Measurements from ENCODE around the gene FAM83C. TPM values are rescaled to one million over a fixed set of nuclear protein-coding genes. Genes with fewer than 3 reads are reported as not detected.
"Not testable (repeated sequence)": the region's sequence is repeated elsewhere in the genome, so short reads cannot be mapped to it uniquely, and the experiment has no call there.

FAM83C gene
- total RNA-seq, 1 experiment from 2014 or later: not detected

DNA sequence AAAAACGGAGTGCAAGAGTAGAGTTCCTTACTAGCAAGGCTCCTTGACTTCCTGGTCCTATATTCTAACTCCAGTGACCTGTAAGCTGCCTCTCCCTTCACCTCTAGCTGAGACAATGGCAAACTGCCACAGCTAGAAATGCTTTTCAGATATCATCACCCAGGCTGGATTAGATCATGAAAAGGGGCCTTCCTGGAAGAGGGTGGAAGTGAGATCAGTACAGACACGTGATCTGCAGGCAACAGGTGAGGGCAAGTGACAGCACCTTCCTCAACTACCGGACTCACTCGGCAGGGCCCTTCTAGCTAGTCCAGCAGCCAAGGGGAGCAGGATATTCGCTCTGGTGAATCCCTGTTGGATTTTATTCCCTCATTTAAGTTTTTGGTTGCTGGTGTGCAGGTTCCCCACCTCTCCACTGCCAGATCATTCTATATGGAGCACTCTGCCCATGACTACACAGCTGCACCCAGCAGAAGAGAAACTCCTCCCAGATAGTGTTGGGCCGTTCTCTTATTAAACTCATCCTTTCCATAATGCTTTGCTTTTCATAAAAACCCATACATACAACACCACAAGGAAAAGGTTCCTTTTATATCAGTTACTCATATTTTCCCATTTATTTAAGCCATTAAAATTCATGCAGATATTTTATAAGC lies 26.4 kb upstream of the FAM83C start:
- no peak overlapping the region for H3K4me3 ChIP-seq (ENCODE audit: low read depth, low read length, poor library complexity, severe bottlenecking)
- CTCF ChIA-PET: no interaction called here
- H3K36me3 ChIP-seq (ENCODE audit: insufficient read depth, low read length, poor library complexity, severe bottlenecking): no peaks in the 10 kb centered on the region
- H3K27me3 ChIP-seq (replicated peaks; ENCODE audit: insufficient read depth, low read depth, low read length, poor library complexity): no peaks in the 10 kb centered on the region
- H3K9me3 ChIP-seq (ENCODE audit: low read depth, low read length, poor library complexity, severe bottlenecking): no peaks in the 10 kb centered on the region
- no TSS peak for BruUV-seq (replicated peaks)
- POLR2A ChIA-PET (ENCODE audit: low non-redundant PET): no interaction called here
- TF ChIP-seq, protein P1, sequence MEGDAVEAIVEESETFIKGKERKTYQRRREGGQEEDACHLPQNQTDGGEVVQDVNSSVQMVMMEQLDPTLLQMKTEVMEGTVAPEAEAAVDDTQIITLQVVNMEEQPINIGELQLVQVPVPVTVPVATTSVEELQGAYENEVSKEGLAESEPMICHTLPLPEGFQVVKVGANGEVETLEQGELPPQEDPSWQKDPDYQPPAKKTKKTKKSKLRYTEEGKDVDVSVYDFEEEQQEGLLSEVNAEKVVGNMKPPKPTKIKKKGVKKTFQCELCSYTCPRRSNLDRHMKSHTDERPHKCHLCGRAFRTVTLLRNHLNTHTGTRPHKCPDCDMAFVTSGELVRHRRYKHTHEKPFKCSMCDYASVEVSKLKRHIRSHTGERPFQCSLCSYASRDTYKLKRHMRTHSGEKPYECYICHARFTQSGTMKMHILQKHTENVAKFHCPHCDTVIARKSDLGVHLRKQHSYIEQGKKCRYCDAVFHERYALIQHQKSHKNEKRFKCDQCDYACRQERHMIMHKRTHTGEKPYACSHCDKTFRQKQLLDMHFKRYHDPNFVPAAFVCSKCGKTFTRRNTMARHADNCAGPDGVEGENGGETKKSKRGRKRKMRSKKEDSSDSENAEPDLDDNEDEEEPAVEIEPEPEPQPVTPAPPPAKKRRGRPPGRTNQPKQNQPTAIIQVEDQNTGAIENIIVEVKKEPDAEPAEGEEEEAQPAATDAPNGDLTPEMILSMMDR (conservative IDR thresholded peaks at IDR 0.05; ENCODE audit: low read depth, low read length): no peak
- TF ChIP-seq EZH2 (IDR thresholded peaks at IDR 0.05; ENCODE audit: borderline replicate concordance, low read depth, low read length, poor library complexity, severe bottlenecking): no peak
- peaks cover 7% of the 10 kb centered on the region for H3K4me1 ChIP-seq (ENCODE audit: insufficient read depth, low read length, poor library complexity, severe bottlenecking)
- H3K27ac ChIP-seq (ENCODE audit: low read depth, low read length, poor library complexity, severe bottlenecking): no peak overlapping the region
- intact Hi-C loops (cut with micrococcal nuclease; ENCODE audit: unreplicated experiment): no loop called here
- no peak for DNase-seq (ENCODE audit: low spot score)

DNA sequence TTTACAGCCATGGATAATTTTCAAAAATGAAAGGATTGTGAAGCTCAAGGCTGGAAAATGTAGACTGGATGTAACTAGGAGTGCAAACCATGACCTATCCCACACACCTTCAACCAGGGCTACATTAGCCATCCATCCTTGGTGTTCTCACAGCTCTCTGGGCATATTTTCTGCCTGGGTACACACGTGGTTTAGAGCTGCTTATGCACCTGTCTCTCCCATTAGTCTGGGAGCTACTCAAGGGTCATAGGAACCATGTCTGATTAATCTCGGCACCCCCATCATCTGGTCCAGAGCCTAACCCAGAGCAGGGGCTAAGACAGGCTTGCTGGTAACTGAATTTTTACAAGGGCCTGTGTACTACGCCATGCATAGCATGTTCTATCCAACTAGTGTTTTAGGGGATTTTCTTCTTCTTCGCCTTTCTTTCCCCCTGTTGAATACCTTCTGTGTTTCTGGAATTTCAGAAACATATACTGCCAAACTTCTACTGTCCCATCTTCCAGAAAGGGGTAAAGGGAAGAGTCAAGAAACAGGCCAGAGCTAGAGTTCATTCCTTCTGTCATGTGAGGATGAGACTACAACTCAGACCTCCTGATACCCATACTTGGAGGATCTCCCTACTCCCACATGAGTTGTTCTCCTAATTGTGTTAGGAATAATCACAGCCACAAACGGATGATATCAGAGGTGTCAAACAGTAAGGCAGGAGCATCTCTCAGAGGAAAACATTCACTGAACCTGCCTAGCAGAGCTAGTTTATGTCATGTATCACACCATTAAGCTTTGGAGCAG lies 25.4 kb upstream of the FAM83C start:
- DNase-seq (ENCODE audit: low spot score): no peak
- POLR2A ChIA-PET (ENCODE audit: low non-redundant PET): no interaction called here
- TF ChIP-seq, protein P1 (conservative IDR thresholded peaks at IDR 0.05; ENCODE audit: low read depth, low read length): no peak
- no peak for TF ChIP-seq EZH2 (IDR thresholded peaks at IDR 0.05; ENCODE audit: borderline replicate concordance, low read depth, low read length, poor library complexity, severe bottlenecking)
- H3K36me3 ChIP-seq (ENCODE audit: insufficient read depth, low read length, poor library complexity, severe bottlenecking): no peaks in the 10 kb centered on the region
- BruUV-seq (replicated peaks): no TSS peak
- H3K27ac ChIP-seq (ENCODE audit: low read depth, low read length, poor library complexity, severe bottlenecking): no peak overlapping the region
- no peak overlapping the region for H3K4me3 ChIP-seq (ENCODE audit: low read depth, low read length, poor library complexity, severe bottlenecking)
- peaks cover 8% of the 10 kb centered on the region for H3K4me1 ChIP-seq (ENCODE audit: insufficient read depth, low read length, poor library complexity, severe bottlenecking)
- no peaks in the 10 kb centered on the region for H3K27me3 ChIP-seq (replicated peaks; ENCODE audit: insufficient read depth, low read depth, low read length, poor library complexity)
- intact Hi-C loops (cut with micrococcal nuclease; ENCODE audit: unreplicated experiment): no loop called here
- no peaks in the 10 kb centered on the region for H3K9me3 ChIP-seq (ENCODE audit: low read depth, low read length, poor library complexity, severe bottlenecking)
- CTCF ChIA-PET: no interaction called here

DNA sequence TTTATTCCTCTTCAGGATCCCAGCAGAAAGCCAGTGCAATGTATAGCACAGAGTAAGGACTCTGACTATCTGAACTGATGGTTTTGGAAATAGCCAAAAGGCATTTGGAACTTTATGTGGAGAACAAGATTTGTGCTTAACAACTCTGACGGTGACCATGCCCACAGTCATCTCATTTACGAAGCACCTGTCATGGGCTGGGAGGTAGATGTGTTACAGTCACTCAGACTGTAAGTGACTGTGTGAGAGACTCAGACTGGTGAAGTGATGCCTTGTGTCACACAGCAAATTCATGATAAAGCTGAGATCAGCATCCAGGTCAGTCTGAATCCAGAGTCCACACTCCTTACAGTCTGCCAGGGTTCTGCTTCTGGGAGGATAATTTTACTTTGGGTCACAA lies 23.9 kb upstream of the FAM83C start:
- Histone ChIP-seq H3K27ac (ENCODE audit: low read depth, low read length, poor library complexity, severe bottlenecking) (no peak overlapping the region), H3K4me1 (ENCODE audit: insufficient read depth, low read length, poor library complexity, severe bottlenecking) (peaks cover 18% of the 10 kb centered on the region), H3K27me3 (replicated peaks; ENCODE audit: insufficient read depth, low read depth, low read length, poor library complexity) (no peaks in the 10 kb centered on the region), H3K4me3 (ENCODE audit: low read depth, low read length, poor library complexity, severe bottlenecking) (no peak overlapping the region), H3K9me3 (ENCODE audit: low read depth, low read length, poor library complexity, severe bottlenecking) (no peaks in the 10 kb centered on the region), H3K36me3 (ENCODE audit: insufficient read depth, low read length, poor library complexity, severe bottlenecking) (no peaks in the 10 kb centered on the region)
- no TSS peak for BruUV-seq (replicated peaks)
- POLR2A ChIA-PET (ENCODE audit: low non-redundant PET): no interaction called here
- DNase-seq (ENCODE audit: low spot score): no peak
- CTCF ChIA-PET: no interaction called here
- intact Hi-C loops (cut with micrococcal nuclease; ENCODE audit: unreplicated experiment): no loop called here
- TF ChIP-seq, protein P1 (conservative IDR thresholded peaks at IDR 0.05; ENCODE audit: low read depth, low read length): no peak
- no peak for TF ChIP-seq EZH2 (IDR thresholded peaks at IDR 0.05; ENCODE audit: borderline replicate concordance, low read depth, low read length, poor library complexity, severe bottlenecking)

DNA sequence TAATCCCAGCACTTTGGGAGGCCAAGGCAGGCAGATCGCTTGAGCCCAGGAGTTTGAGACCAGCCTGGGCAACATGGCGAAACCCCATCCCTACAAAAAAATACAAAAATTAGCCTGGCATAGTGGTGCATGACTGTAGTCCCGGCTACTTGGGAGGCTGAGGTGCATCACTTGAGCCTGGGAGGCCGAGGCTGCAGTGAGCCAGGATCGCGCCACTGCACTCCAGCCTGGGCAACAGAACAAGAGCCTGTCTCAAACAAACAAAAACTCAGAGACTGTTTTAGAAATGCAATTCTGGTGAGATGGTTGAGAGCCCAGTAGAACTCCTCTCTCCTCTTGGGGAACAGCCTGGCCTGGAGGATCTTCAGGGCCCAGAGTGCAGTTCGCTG lies 23.4 kb upstream of the FAM83C start:
- H3K9me3 ChIP-seq (ENCODE audit: low read depth, low read length, poor library complexity, severe bottlenecking); BruUV-seq (replicated peaks); intact Hi-C loops (cut with micrococcal nuclease; ENCODE audit: unreplicated experiment); CTCF ChIA-PET; H3K27ac ChIP-seq (ENCODE audit: low read depth, low read length, poor library complexity, severe bottlenecking); POLR2A ChIA-PET (ENCODE audit: low non-redundant PET); H3K36me3 ChIP-seq (ENCODE audit: insufficient read depth, low read length, poor library complexity, severe bottlenecking); H3K4me3 ChIP-seq (ENCODE audit: low read depth, low read length, poor library complexity, severe bottlenecking); H3K27me3 ChIP-seq (replicated peaks; ENCODE audit: insufficient read depth, low read depth, low read length, poor library complexity); DNase-seq (ENCODE audit: low spot score): not testable (repeated sequence)
- peaks cover 18% of the 10 kb centered on the region for H3K4me1 ChIP-seq (ENCODE audit: insufficient read depth, low read length, poor library complexity, severe bottlenecking)

Measured in A673 (cell line).